22Rv1 (cell line): ENCODE data around the gene DRAXIN.

ENCODE experiments used
- ZFX ChIP-seq: fragments of 450-650 bp; IDR thresholded peaks from 2 replicates; pipeline ENCODE4 v1.6.1; 2017; ENCODE audit warnings: antibody characterized with exemption, borderline replicate concordance
- TF ChIP-seq, protein P1 (sequence below): fragments of 450-650 bp; IDR thresholded peaks from 2 replicates; pipeline ENCODE4 v1.5.1; 2017; ENCODE audit warnings: mild to moderate bottlenecking

DNA sequence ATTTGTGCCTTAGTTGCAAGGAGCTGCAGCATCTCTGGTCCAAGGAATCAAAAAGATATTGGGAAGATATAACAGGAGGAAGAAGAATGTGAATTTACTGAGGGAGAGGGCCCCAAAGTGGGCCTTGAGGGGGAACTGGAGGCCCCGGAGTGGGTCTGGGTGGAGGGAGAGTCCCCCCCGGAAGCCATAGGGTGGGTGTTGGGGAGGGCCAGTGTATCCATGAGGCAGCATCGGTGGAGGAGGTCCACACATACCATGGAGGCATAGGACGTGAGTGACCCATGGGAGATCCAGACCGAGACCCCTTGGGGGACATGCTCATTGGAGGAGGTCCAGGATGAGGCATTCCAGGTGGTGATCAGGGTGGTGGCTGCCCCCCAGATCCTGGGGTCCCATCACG is 69.8 kb downstream of the DRAXIN start:
- TF ChIP-seq, protein P1, sequence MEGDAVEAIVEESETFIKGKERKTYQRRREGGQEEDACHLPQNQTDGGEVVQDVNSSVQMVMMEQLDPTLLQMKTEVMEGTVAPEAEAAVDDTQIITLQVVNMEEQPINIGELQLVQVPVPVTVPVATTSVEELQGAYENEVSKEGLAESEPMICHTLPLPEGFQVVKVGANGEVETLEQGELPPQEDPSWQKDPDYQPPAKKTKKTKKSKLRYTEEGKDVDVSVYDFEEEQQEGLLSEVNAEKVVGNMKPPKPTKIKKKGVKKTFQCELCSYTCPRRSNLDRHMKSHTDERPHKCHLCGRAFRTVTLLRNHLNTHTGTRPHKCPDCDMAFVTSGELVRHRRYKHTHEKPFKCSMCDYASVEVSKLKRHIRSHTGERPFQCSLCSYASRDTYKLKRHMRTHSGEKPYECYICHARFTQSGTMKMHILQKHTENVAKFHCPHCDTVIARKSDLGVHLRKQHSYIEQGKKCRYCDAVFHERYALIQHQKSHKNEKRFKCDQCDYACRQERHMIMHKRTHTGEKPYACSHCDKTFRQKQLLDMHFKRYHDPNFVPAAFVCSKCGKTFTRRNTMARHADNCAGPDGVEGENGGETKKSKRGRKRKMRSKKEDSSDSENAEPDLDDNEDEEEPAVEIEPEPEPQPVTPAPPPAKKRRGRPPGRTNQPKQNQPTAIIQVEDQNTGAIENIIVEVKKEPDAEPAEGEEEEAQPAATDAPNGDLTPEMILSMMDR = no peak
- no peak for TF ChIP-seq ZFX
